B cell (primary cell): Measurements from ENCODE around the gene GALNT7. TPM values are rescaled to one million over a fixed set of nuclear protein-coding genes. Genes with fewer than 3 reads are reported as not detected.

Experiments used
- ATAC-seq: fragments of 200-7000 bp; cut with Tn5 transposase; one replicate; pipeline ENCODE4 v1.10.0; 2021; ENCODE audit warnings: low read depth, mild to moderate bottlenecking, moderate number of reproducible peaks, moderate library complexity
- CTCF ChIA-PET: fragments of 350-600 bp; sonication (Branson Sonifier 250); formaldehyde crosslinking; loops from one replicate; lab custom pipeline; 2021; ENCODE audit warnings: antibody characterized with exemption, inconsistent platforms; lab: Charles Lee
- POLR2A ChIA-PET: fragments of 350-600 bp; sonication (Branson Sonifier 250); formaldehyde crosslinking; loops from one replicate; lab custom pipeline; 2021; ENCODE audit warnings: antibody characterized with exemption; lab: Charles Lee
- DNase-seq: peaks from one replicate; pipeline ENCODE4 v3.0.0; 2013
- H2AFZ ChIP-seq: 2 replicates; pipeline ENCODE4 v1.6.1; 2012; ENCODE audit warnings: mild to moderate bottlenecking, low read depth, low read length; ENCODE audit not compliant: insufficient read depth, poor library complexity, severe bottlenecking
- H3K27ac ChIP-seq, 2 donors: 1 replicate in 1 of 2; 2 replicates in 1 of 2; pipeline ENCODE4 v1.5.1; 2012 to 2013; ENCODE audit warnings: low read length in 2 of 2, mild to moderate bottlenecking in 2 of 2, moderate library complexity in 1 of 2
- H3K27me3 ChIP-seq, 4 experiments: fragments of 200-600 bp in 1 of 4; sonication (generic) in 1 of 4; replicated peaks in 1 of 4; 1 replicate in 2 of 4; 2 replicates in 2 of 4; pipeline versions ENCODE4 v1.6.1 to v1.7.0; 2013 to 2016; ENCODE audit warnings: low read length in 3 of 4, mild to moderate bottlenecking in 2 of 4, mixed read lengths in 1 of 4, moderate library complexity in 1 of 4; ENCODE audit not compliant: insufficient read depth in 4 of 4, control insufficient read depth in 3 of 4; ENCODE audit errors: control extremely low read depth in 1 of 4
- H3K36me3 ChIP-seq, 2 experiments: replicated peaks in 1 of 2; 1 replicate in 1 of 2; 2 replicates in 1 of 2; pipeline versions ENCODE4 v1.6.1 to v1.7.1; 2013; ENCODE audit warnings: low read length in 1 of 2; ENCODE audit not compliant: insufficient read depth in 2 of 2, control insufficient read depth in 1 of 2; ENCODE audit errors: control extremely low read depth in 1 of 2, extremely low read depth in 1 of 2
- H3K4me1 ChIP-seq, 2 donors: fragments of 200-600 bp in 1 of 2; sonication (generic) in 1 of 2; 1 replicate in 1 of 2; 2 replicates in 1 of 2; pipeline versions ENCODE4 v1.5.1 to v1.6.1; 2013 to 2017; ENCODE audit warnings: low read length in 2 of 2; ENCODE audit not compliant: control insufficient read depth in 2 of 2, insufficient read depth in 2 of 2
- H3K4me2 ChIP-seq: replicated peaks from 2 replicates; pipeline ENCODE3; 2012; ENCODE audit warnings: mild to moderate bottlenecking, low read depth, low read length; ENCODE audit not compliant: poor library complexity, severe bottlenecking
- H3K4me3 ChIP-seq, 5 experiments: fragments of 200-600 bp in 1 of 5; sonication (generic) in 1 of 5; 1 replicate in 3 of 5; 2 replicates in 2 of 5; pipeline versions ENCODE4 v1.5.1 to v1.7.0; 2011 to 2016; ENCODE audit warnings: low read length in 4 of 5, mild to moderate bottlenecking in 4 of 5, low read depth in 2 of 5, control low read depth in 1 of 5, moderate library complexity in 1 of 5; ENCODE audit not compliant: insufficient read depth in 1 of 5; ENCODE audit errors: control extremely low read depth in 1 of 5, extremely low read depth in 1 of 5
- H3K79me2 ChIP-seq: fragments of 200-600 bp; sonication (generic); one replicate; pipeline ENCODE4 v1.6.0; 2016; ENCODE audit warnings: low read length; ENCODE audit not compliant: control insufficient read depth, insufficient read depth
- H3K9ac ChIP-seq: fragments of 200-600 bp; sonication (generic); 2 replicates; pipeline ENCODE4 v1.6.1; 2017; ENCODE audit warnings: mild to moderate bottlenecking, low read length, moderate library complexity
- H3K9me3 ChIP-seq, 3 donors: one replicate each; pipeline versions ENCODE4 v1.6.1 to v1.7.1; 2013; ENCODE audit warnings: low read length in 2 of 3; ENCODE audit not compliant: control insufficient read depth in 2 of 3, insufficient read depth in 1 of 3; ENCODE audit errors: control extremely low read depth in 1 of 3
- H4K20me1 ChIP-seq: 2 replicates; pipeline ENCODE4 v1.6.0; 2012; ENCODE audit warnings: mild to moderate bottlenecking, low read length; ENCODE audit not compliant: insufficient read depth, control insufficient read depth, poor library complexity, severe bottlenecking
- H3K27ac Mint-ChIP-seq: one replicate; pipeline ENCODE4 v1.8.0; 2021; ENCODE audit warnings: mixed read lengths
- H3K27me3 Mint-ChIP-seq: one replicate; pipeline ENCODE4 v1.8.0; 2021; ENCODE audit warnings: mixed read lengths
- H3K4me1 Mint-ChIP-seq: one replicate; pipeline ENCODE4 v1.8.0; 2021; ENCODE audit warnings: mixed read lengths
- H3K4me3 Mint-ChIP-seq: one replicate; pipeline ENCODE4 v1.8.0; 2021; ENCODE audit warnings: mixed read lengths
- H3K9me3 Mint-ChIP-seq: one replicate; pipeline ENCODE4 v1.8.0; 2022; ENCODE audit warnings: mixed read lengths; ENCODE audit not compliant: insufficient read depth
- EZH2 ChIP-seq: IDR thresholded peaks from 2 replicates; pipeline ENCODE4 v1.6.1; 2012; ENCODE audit warnings: borderline replicate concordance, low read depth, mild to moderate bottlenecking, moderate library complexity, low read length; ENCODE audit not compliant: insufficient read depth, poor library complexity, severe bottlenecking
- WGBS: methylation state at CpG from one replicate; pipeline ENCODE4 v1.1.5; 2013; ENCODE audit warnings: missing lambda C conversion rate; ENCODE audit not compliant: insufficient coverage; 5-methylcytosine and 5-hydroxymethylcytosine counted together
- intact Hi-C: fragments of 100-400 bp; cut with micrococcal nuclease; formaldehyde crosslinking; loops from one replicate; pipeline ENCODE4 v1.10.0; 2022
- polyA plus RNA-seq: library from polyadenylated mRNA; depleted of rRNA; stranded (reverse); fragments of >200 nt; gene quantifications from 2 replicates; pipeline ENCODE4 v1.2.3, GENCODE V29; 2012
- total RNA-seq, 2 donors: library from RNA; stranded (reverse); fragments of 120-200 nt in 1 of 2; gene quantifications; 1 replicate in 1 of 2; 2 replicates in 1 of 2; pipeline versions ENCODE4 v1.2.3 to v1.2.4, GENCODE V29; 2013 to 2022
- TF ChIP-seq, protein P1 (sequence below): fragments of 200-600 bp; IDR thresholded peaks from one replicate; pipeline ENCODE4 v1.8.0; 2022; ENCODE audit warnings: antibody characterized with exemption, mild to moderate bottlenecking

GALNT7 gene
- total and polyA plus RNA-seq, 2 donors (not counting 1 experiment from before 2014, with no cell fraction given) = 5.8 to 23.7 TPM

DNA sequence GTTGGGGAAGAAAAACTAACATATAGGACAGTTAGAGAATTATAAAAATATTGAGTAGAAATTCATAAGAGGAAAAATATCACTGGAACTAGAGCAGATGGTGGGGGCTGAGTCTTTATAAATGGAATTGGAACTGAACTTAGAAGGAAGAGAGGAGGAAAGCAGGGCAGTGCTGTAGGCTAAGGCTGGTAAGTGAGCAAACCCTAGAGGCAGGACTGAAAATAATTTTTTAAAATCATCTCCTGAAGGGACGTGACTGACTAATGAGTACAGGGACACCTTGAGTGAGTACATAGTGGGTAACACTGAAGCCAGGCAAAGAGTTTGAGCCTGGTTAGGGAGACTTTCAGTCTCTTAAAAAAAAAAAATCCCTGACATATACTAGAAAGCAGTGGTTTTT, 63.3 kb downstream of the GALNT7 start:
- Mint-ChIP-seq H3K4me3 (no peak overlapping the region), H3K4me1 (peaks cover 6% of the 10 kb centered on the region), H3K9me3 (no peaks in the 10 kb centered on the region), H3K27me3 (no peaks in the 10 kb centered on the region), H3K27ac (no peak overlapping the region)
- no peaks in the 10 kb centered on the region for H3K4me1 ChIP-seq
- ATAC-seq = no peak
- intact Hi-C loops = no loop called here
- H3K27me3 ChIP-seq = no peaks in the 10 kb centered on the region
- peaks cover 2% of the 10 kb centered on the region for H4K20me1 ChIP-seq
- POLR2A ChIA-PET = no interaction called here
- H3K79me2 ChIP-seq = peaks cover 49% of the 10 kb centered on the region
- H3K4me2 ChIP-seq = no peak overlapping the region
- no peak overlapping the region for H2AFZ ChIP-seq
- no peak overlapping the region for H3K4me3 ChIP-seq
- CTCF ChIA-PET = interaction anchor here (0.8 to 1.7 kb wide), 5 partner anchors 9 to 219 kb away, joined by 3 to 7 read pairs (median 3); no protein-coding TSS in a partner anchor
- H3K9ac ChIP-seq = no peak overlapping the region
- H3K36me3 ChIP-seq = peaks cover 0 to 1% of the 10 kb centered on the region in 2 experiments
- no CpG with 5 or more reads among the region's 1 CpG for WGBS
- no peak for DNase-seq
- H3K9me3 ChIP-seq = no peaks in the 10 kb centered on the region
- no peak overlapping the region for H3K27ac ChIP-seq
- TF ChIP-seq EZH2 = no peak
- TF ChIP-seq, protein P1, sequence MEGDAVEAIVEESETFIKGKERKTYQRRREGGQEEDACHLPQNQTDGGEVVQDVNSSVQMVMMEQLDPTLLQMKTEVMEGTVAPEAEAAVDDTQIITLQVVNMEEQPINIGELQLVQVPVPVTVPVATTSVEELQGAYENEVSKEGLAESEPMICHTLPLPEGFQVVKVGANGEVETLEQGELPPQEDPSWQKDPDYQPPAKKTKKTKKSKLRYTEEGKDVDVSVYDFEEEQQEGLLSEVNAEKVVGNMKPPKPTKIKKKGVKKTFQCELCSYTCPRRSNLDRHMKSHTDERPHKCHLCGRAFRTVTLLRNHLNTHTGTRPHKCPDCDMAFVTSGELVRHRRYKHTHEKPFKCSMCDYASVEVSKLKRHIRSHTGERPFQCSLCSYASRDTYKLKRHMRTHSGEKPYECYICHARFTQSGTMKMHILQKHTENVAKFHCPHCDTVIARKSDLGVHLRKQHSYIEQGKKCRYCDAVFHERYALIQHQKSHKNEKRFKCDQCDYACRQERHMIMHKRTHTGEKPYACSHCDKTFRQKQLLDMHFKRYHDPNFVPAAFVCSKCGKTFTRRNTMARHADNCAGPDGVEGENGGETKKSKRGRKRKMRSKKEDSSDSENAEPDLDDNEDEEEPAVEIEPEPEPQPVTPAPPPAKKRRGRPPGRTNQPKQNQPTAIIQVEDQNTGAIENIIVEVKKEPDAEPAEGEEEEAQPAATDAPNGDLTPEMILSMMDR = no peak

DNA sequence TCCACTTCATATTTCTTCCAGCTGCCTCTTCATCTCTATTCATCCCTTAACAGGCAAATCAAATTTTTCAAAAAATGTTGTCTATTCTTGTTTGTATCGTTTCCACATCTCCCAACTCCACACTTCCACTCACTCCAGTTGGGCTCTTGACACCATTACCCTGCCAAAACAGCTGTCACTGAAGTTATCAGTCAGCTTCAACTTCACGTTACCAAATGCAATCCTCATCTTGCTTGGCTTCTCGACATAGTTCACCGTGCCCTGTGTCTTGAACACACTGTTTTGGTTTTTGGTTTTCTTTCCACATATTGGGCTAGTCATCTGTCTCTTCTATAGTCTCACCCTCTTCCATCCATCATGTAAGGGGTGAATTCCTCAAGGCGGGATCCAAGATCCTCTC, 65.2 kb downstream of the GALNT7 start:
- intact Hi-C loops = no loop called here
- no peaks in the 10 kb centered on the region for H3K9me3 Mint-ChIP-seq
- H3K27me3 ChIP-seq = no peaks in the 10 kb centered on the region
- no peak overlapping the region for H3K4me2 ChIP-seq
- no peak for DNase-seq
- H3K27me3 Mint-ChIP-seq = no peaks in the 10 kb centered on the region
- no peak overlapping the region for H3K9ac ChIP-seq
- peaks cover 9% of the 10 kb centered on the region for H4K20me1 ChIP-seq
- peaks cover 8% of the 10 kb centered on the region for H3K4me1 Mint-ChIP-seq
- no peaks in the 10 kb centered on the region for H3K9me3 ChIP-seq
- 100% methylated on average over 2 of the region's 5 CpGs for WGBS
- H3K27ac ChIP-seq = no peak overlapping the region
- H3K79me2 ChIP-seq = peaks cover 56% of the 10 kb centered on the region
- TF ChIP-seq EZH2 = no peak
- no peak overlapping the region for H3K4me3 ChIP-seq
- no peak overlapping the region for H3K4me3 Mint-ChIP-seq
- H3K36me3 ChIP-seq = peaks cover 0 to 1% of the 10 kb centered on the region in 2 experiments
- CTCF ChIA-PET = no interaction called here
- H3K27ac Mint-ChIP-seq = no peak overlapping the region
- H2AFZ ChIP-seq = no peak overlapping the region
- no peak for ATAC-seq
- POLR2A ChIA-PET = no interaction called here
- H3K4me1 ChIP-seq = no peaks in the 10 kb centered on the region
